HL-60 (cell line): ENCODE measurements around the gene TMEM233.

Source experiments
- DNase-seq, 2 experiments: peaks; one replicate each; pipeline ENCODE4 v3.0.0-alpha.2; 2010 to 2020; ENCODE audit warnings: low read depth in 1 of 2, low spot score in 1 of 2
- H3K27ac ChIP-seq: fragments of 250-450 bp; sonication (Bioruptor Pico); replicated peaks from 2 replicates; pipeline ENCODE4 v1.5.1; 2020; ENCODE audit warnings: mild to moderate bottlenecking, moderate library complexity
- H3K27me3 ChIP-seq: fragments of 250-450 bp; sonication (Bioruptor Pico); 2 replicates; pipeline ENCODE4 v1.5.1; 2021; ENCODE audit warnings: mild to moderate bottlenecking, moderate library complexity; ENCODE audit not compliant: insufficient read depth, poor library complexity, severe bottlenecking
- H3K4me3 ChIP-seq: replicated peaks from 2 replicates; pipeline ENCODE4 v1.5.1; 2011; ENCODE audit warnings: mild to moderate bottlenecking, control low read depth, low read length; ENCODE audit not compliant: insufficient read depth
- CTCF ChIP-seq: IDR thresholded peaks from one replicate; pipeline ENCODE4 v1.5.1; 2011; ENCODE audit warnings: low read length, control low read depth, inconsistent platforms; ENCODE audit not compliant: insufficient read depth
- GABPA ChIP-seq: IDR thresholded peaks from 2 replicates; pipeline ENCODE4 v1.6.1; 2012; ENCODE audit warnings: low read depth
- POLR2AphosphoS5 ChIP-seq: IDR thresholded peaks from 2 replicates; pipeline ENCODE4 v1.6.1; 2012; ENCODE audit warnings: low read depth
- REST ChIP-seq: IDR thresholded peaks from 2 replicates; pipeline ENCODE4 v1.6.1; 2012; ENCODE audit warnings: low read depth; ENCODE audit not compliant: insufficient replicate concordance
- SPI1 ChIP-seq: IDR thresholded peaks from 2 replicates; pipeline ENCODE4 v1.6.1; 2012; ENCODE audit warnings: low read depth, mild to moderate bottlenecking, borderline replicate concordance

TMEM233 gene

GRCh38 chr12:119624966-119625365, 31.4 kb downstream of the TMEM233 start:
- no peak for DNase-seq
- TF ChIP-seq GABPA (no peak), REST (no peak)
- Histone ChIP-seq H3K4me3 (no peak overlapping the region), H3K27me3 (no peaks in the 10 kb centered on the region), H3K27ac (no peak overlapping the region)

- TF ChIP-seq REST (no peak), GABPA (no peak)
- no peak overlapping the region for H3K27ac ChIP-seq
Observed at GRCh38 chr12:119627019-119627643, 33.6 kb downstream of the TMEM233 start.

GRCh38 chr12:119627686-119628085, 34.1 kb downstream of the TMEM233 start:
- no peak for DNase-seq
- TF ChIP-seq POLR2AphosphoS5 (no peak), CTCF (no peak), GABPA (no peak), SPI1 (no peak), REST (no peak)
- Histone ChIP-seq H3K27ac (no peak overlapping the region), H3K4me3 (no peak overlapping the region), H3K27me3 (no peaks in the 10 kb centered on the region)

More at GRCh38 chr12:119627019-119627643, 33.6 kb downstream of the TMEM233 start:
- no peaks in the 10 kb centered on the region for H3K27me3 ChIP-seq
- DNase-seq: no peak
- no peak overlapping the region for H3K4me3 ChIP-seq

GRCh38 chr12:119630223-119630780, 36.7 kb downstream of the TMEM233 start:
- Histone ChIP-seq H3K27ac (no peak overlapping the region), H3K4me3 (no peak overlapping the region), H3K27me3 (no peaks in the 10 kb centered on the region)
- TF ChIP-seq REST (no peak), POLR2AphosphoS5 (no peak), SPI1 (no peak), CTCF (no peak), GABPA (no peak)
- DNase-seq: no peak
